ENCODE measurements around the gene MED15.
A peak's percentile ranks its signal among the peaks of the same experiment; 100 is the strongest.
"Not testable (repeated sequence)": the region's sequence is repeated elsewhere in the genome, so short reads cannot be mapped to it uniquely, and the experiment has no call there.

The MED15 gene

GRCh38 chr22:20532256-20532993 is 25.0 kb downstream of the MED15 start:
- no peak for DNase-seq (ENCODE audit: low spot score)

- DNase-seq (ENCODE audit: low spot score): no peak
These were observed 25.9 kb downstream of the MED15 start for GRCh38 chr22:20533095-20533878.

- no peak for DNase-seq (ENCODE audit: low spot score)
These were observed 26.5 kb downstream of the MED15 start for GRCh38 chr22:20533879-20534265.

- no peak for DNase-seq (ENCODE audit: low spot score)
These were observed 29.3 kb downstream of the MED15 start for GRCh38 chr22:20536590-20537324.

GRCh38 chr22:20537325-20537756 is 29.9 kb downstream of the MED15 start:
- DNase-seq (ENCODE audit: low spot score): no peak

- no peak for DNase-seq (ENCODE audit: low spot score)
These were observed 30.6 kb downstream of the MED15 start for GRCh38 chr22:20537983-20538382.

- not testable (repeated sequence) for DNase-seq (ENCODE audit: low spot score)
These were observed 31.5 kb downstream of the MED15 start for GRCh38 chr22:20538875-20539274.

GRCh38 chr22:20542055-20542454 is 34.6 kb downstream of the MED15 start:
- no peak for DNase-seq (ENCODE audit: low spot score)

- no peak for DNase-seq (ENCODE audit: low spot score)
These were observed 35.3 kb downstream of the MED15 start for GRCh38 chr22:20542736-20543135.

GRCh38 chr22:20545318-20545634 is 37.9 kb downstream of the MED15 start:
- not testable (repeated sequence) for DNase-seq (ENCODE audit: low spot score)

GRCh38 chr22:20545681-20546521 is 38.5 kb downstream of the MED15 start:
- no peak for DNase-seq (ENCODE audit: low spot score)

- no peak for DNase-seq (ENCODE audit: low spot score)
These were observed 39.1 kb downstream of the MED15 start for GRCh38 chr22:20546541-20546950.

GRCh38 chr22:20547029-20547428 is 39.6 kb downstream of the MED15 start:
- no peak for DNase-seq (ENCODE audit: low spot score)

GRCh38 chr22:20548806-20549205 is 41.4 kb downstream of the MED15 start:
- no peak for DNase-seq (ENCODE audit: low spot score)

GRCh38 chr22:20549232-20549841 is 41.9 kb downstream of the MED15 start:
- peak; percentile 56 for DNase-seq (ENCODE audit: low spot score)

GRCh38 chr22:20550057-20550817 is 42.8 kb downstream of the MED15 start:
- peak; percentile 37 for DNase-seq (ENCODE audit: low spot score)

- DNase-seq (ENCODE audit: low spot score): peak; percentile 68
These were observed 43.7 kb downstream of the MED15 start for GRCh38 chr22:20550851-20551744.

- DNase-seq (ENCODE audit: low spot score): peak; percentile 41
These were observed 44.5 kb downstream of the MED15 start for GRCh38 chr22:20551805-20552442.

Measured in CD4-positive, alpha-beta T cell treated with Interleukin-15 for 4 hours (primary cell).